HepG2 (cell line): ENCODE results near the gene RMRP. TPM values are rescaled to one million over a fixed set of nuclear protein-coding genes. Genes with fewer than 3 reads are reported as not detected.

ENCODE experiments used
- AGO1 ChIP-seq: fragments of 200-400 bp; formaldehyde crosslinking; IDR thresholded peaks from 2 replicates; pipeline ENCODE4 v1.6.1; 2017; ENCODE audit warnings: mild to moderate bottlenecking, low read depth, low read length, moderate library complexity; ENCODE audit not compliant: poor library complexity, severe bottlenecking
- BRD4 ChIP-seq: sonication (generic); formaldehyde crosslinking; IDR thresholded peaks from 2 replicates; pipeline ENCODE4 v1.4.0; 2020; ENCODE audit warnings: missing genetic modification reagents
- EZH2 ChIP-seq: conservative IDR thresholded peaks from 2 replicates; pipeline ENCODE4 v1.6.1; 2012; ENCODE audit warnings: mild to moderate bottlenecking, low read depth, low read length, moderate library complexity
- FOXA3 ChIP-seq: IDR thresholded peaks from 2 replicates; pipeline ENCODE4 v1.6.1; 2016; ENCODE audit warnings: missing genetic modification reagents, missing compliant biosample characterization
- GATAD2A ChIP-seq: IDR thresholded peaks from 2 replicates; pipeline ENCODE4 v1.6.1; 2016
- HOXA3 ChIP-seq: sonication (generic); formaldehyde crosslinking; IDR thresholded peaks from 2 replicates; pipeline ENCODE4 v1.5.0; 2020; ENCODE audit warnings: missing genetic modification reagents
- MIER3 ChIP-seq: IDR thresholded peaks from 2 replicates; pipeline ENCODE4 v1.6.1; 2016; ENCODE audit warnings: missing compliant biosample characterization, borderline replicate concordance
- NFKBIZ ChIP-seq: IDR thresholded peaks from 2 replicates; pipeline ENCODE4 v1.6.1; 2018; ENCODE audit warnings: missing genetic modification reagents, missing compliant biosample characterization
- PATZ1 ChIP-seq: sonication (generic); formaldehyde crosslinking; IDR thresholded peaks from 2 replicates; pipeline ENCODE4 v1.4.0; 2020; ENCODE audit warnings: missing genetic modification reagents
- RBM22 ChIP-seq: fragments of 200-400 bp; formaldehyde crosslinking; optimal IDR thresholded peaks from 2 replicates; pipeline ENCODE3; 2017; ENCODE audit warnings: mild to moderate bottlenecking, low read length, moderate library complexity
- SAFB2 ChIP-seq: sonication (generic); formaldehyde crosslinking; IDR thresholded peaks from 2 replicates; pipeline ENCODE4 v1.5.1; 2020; ENCODE audit warnings: missing genetic modification reagents, low read depth, mild to moderate bottlenecking, borderline replicate concordance
- TEF ChIP-seq: sonication (generic); formaldehyde crosslinking; IDR thresholded peaks from 2 replicates; pipeline ENCODE4 v1.5.0; 2020; ENCODE audit warnings: missing genetic modification reagents
- ZBTB7A ChIP-seq: sonication (generic); formaldehyde crosslinking; IDR thresholded peaks from 2 replicates; pipeline ENCODE4 v1.8.0; 2022; ENCODE audit warnings: mild to moderate bottlenecking, missing genetic modification reagents
- ZFP91 ChIP-seq: sonication (generic); formaldehyde crosslinking; IDR thresholded peaks from 2 replicates; pipeline ENCODE4 v1.9.0; 2022; ENCODE audit warnings: missing genetic modification reagents, mild to moderate bottlenecking, borderline replicate concordance
- ZKSCAN5 ChIP-seq: sonication (generic); formaldehyde crosslinking; IDR thresholded peaks from 2 replicates; pipeline ENCODE4 v1.5.1; 2020; ENCODE audit warnings: mild to moderate bottlenecking, missing genetic modification reagents
- ZNF230 ChIP-seq: sonication (generic); formaldehyde crosslinking; IDR thresholded peaks from 2 replicates; pipeline ENCODE4 v1.4.0; 2020; ENCODE audit warnings: mild to moderate bottlenecking, missing genetic modification reagents
- ZNF256 ChIP-seq: sonication (generic); formaldehyde crosslinking; conservative IDR thresholded peaks from 2 replicates; pipeline ENCODE4 v1.4.0; 2020; ENCODE audit warnings: missing genetic modification reagents
- ZNF335 ChIP-seq: sonication (generic); formaldehyde crosslinking; IDR thresholded peaks from 2 replicates; pipeline ENCODE4 v1.4.0; 2020; ENCODE audit warnings: missing genetic modification reagents
- polyA plus RNA-seq, 8 experiments: library from polyadenylated mRNA; depleted of rRNA in 3 of 8; stranded (reverse) in 7 of 8; unstranded in 1 of 8; fragments of >200 nt; fragmentation: Illumina TruSeq in 4 of 8; extraction: Trizol in 4 of 8; gene quantifications; 2 replicates each; pipeline versions ENCODE4 v1.2.1 to v1.2.3, GENCODE V29; 2011 to 2016; ENCODE audit warnings: low read depth in 4 of 8, missing spikeins in 1 of 8, mixed read lengths in 1 of 8; ENCODE audit not compliant: insufficient read depth in 1 of 8
- total RNA-seq, 5 experiments: library from RNA; depleted of rRNA; stranded (reverse); fragments of >200 nt; fragmentation: Illumina TruSeq; extraction: Trizol; gene quantifications; 2 replicates each; pipeline ENCODE4 v1.2.3, GENCODE V29; 2016; ENCODE audit warnings: low read depth in 1 of 5
- TF ChIP-seq, protein P1 (sequence below): IDR thresholded peaks from 2 replicates; pipeline ENCODE4 v1.6.1; 2016
- TF ChIP-seq, protein P2 (sequence below): sonication (generic); formaldehyde crosslinking; IDR thresholded peaks from 2 replicates; pipeline ENCODE4 v1.5.1; 2020; ENCODE audit warnings: mild to moderate bottlenecking, missing genetic modification reagents, moderate library complexity

RMRP gene
- total and polyA plus RNA-seq, 2 of the 13 experiments (the other 11 are each of a cell fraction or from before 2014, with no cell fraction given), result 51.4 to 4,025 TPM

- TF ChIP-seq RBM22, result no peak
- no peak for TF ChIP-seq SAFB2
- peak; percentile 71 for TF ChIP-seq FOXA3
- TF ChIP-seq PATZ1, result peak; percentile 42; the same call in 1 of the 2 replicates
- no peak for TF ChIP-seq NFKBIZ (CRISPR knock-in tag)
- TF ChIP-seq, protein P1, sequence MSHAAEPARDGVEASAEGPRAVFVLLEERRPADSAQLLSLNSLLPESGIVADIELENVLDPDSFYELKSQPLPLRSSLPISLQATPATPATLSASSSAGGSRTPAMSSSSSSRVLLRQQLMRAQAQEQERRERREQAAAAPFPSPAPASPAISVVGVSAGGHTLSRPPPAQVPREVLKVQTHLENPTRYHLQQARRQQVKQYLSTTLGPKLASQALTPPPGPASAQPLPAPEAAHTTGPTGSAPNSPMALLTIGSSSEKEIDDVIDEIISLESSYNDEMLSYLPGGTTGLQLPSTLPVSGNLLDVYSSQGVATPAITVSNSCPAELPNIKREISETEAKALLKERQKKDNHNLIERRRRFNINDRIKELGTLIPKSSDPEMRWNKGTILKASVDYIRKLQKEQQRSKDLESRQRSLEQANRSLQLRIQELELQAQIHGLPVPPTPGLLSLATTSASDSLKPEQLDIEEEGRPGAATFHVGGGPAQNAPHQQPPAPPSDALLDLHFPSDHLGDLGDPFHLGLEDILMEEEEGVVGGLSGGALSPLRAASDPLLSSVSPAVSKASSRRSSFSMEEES (CRISPR knock-in tag), result peak; percentile 52
- TF ChIP-seq MIER3 (CRISPR knock-in tag), result no peak; the same call in 1 of the 2 replicates
- TF ChIP-seq GATAD2A (CRISPR knock-in tag), result peak; percentile 86
- no peak for TF ChIP-seq AGO1
- TF ChIP-seq ZNF256 (CRISPR knock-in tag), result no peak
- TF ChIP-seq, protein P2, sequence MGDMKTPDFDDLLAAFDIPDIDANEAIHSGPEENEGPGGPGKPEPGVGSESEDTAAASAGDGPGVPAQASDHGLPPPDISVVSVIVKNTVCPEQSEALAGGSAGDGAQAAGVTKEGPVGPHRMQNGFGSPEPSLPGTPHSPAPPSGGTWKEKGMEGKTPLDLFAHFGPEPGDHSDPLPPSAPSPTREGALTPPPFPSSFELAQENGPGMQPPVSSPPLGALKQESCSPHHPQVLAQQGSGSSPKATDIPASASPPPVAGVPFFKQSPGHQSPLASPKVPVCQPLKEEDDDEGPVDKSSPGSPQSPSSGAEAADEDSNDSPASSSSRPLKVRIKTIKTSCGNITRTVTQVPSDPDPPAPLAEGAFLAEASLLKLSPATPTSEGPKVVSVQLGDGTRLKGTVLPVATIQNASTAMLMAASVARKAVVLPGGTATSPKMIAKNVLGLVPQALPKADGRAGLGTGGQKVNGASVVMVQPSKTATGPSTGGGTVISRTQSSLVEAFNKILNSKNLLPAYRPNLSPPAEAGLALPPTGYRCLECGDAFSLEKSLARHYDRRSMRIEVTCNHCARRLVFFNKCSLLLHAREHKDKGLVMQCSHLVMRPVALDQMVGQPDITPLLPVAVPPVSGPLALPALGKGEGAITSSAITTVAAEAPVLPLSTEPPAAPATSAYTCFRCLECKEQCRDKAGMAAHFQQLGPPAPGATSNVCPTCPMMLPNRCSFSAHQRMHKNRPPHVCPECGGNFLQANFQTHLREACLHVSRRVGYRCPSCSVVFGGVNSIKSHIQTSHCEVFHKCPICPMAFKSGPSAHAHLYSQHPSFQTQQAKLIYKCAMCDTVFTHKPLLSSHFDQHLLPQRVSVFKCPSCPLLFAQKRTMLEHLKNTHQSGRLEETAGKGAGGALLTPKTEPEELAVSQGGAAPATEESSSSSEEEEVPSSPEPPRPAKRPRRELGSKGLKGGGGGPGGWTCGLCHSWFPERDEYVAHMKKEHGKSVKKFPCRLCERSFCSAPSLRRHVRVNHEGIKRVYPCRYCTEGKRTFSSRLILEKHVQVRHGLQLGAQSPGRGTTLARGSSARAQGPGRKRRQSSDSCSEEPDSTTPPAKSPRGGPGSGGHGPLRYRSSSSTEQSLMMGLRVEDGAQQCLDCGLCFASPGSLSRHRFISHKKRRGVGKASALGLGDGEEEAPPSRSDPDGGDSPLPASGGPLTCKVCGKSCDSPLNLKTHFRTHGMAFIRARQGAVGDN (CRISPR knock-in tag), result no peak
- no peak for TF ChIP-seq ZNF230 (CRISPR knock-in tag)
- peak; percentile 42 for TF ChIP-seq HOXA3
- TF ChIP-seq ZKSCAN5 (CRISPR knock-in tag), result no peak
- TF ChIP-seq ZNF335 (CRISPR knock-in tag), result no peak
- no peak for TF ChIP-seq BRD4 (CRISPR knock-in tag)
- TF ChIP-seq ZBTB7A (CRISPR knock-in tag), result no peak
- no peak for TF ChIP-seq EZH2
- no peak for TF ChIP-seq TEF
- no peak for TF ChIP-seq ZFP91
Observed at GRCh38 chr9:35669331-35670145, 11.7 kb upstream of the RMRP start (continued).
